DOHH2 (cell line): ENCODE measurements around the gene FMO1.

Source experiments
- H3F3A ChIP-seq: fragments of 200-600 bp; sonication (generic), shearing (Covaris generic); 2 replicates; pipeline ENCODE4 v1.6.0; 2016; ENCODE audit warnings: antibody characterized with exemption, mild to moderate bottlenecking; ENCODE audit not compliant: control insufficient read depth, insufficient read depth
- H3K27ac ChIP-seq: fragments of 200-600 bp; sonication (generic); 2 replicates; pipeline ENCODE4 v1.5.1; 2014; ENCODE audit warnings: low read depth, mild to moderate bottlenecking, low read length, moderate library complexity
- H3K27me3 ChIP-seq: fragments of 200-600 bp; sonication (generic); 2 replicates; pipeline ENCODE4 v1.6.1; 2014; ENCODE audit warnings: mild to moderate bottlenecking, low read length, mixed read lengths; ENCODE audit not compliant: control insufficient read depth
- H3K36me3 ChIP-seq: fragments of 200-600 bp; sonication (generic); 2 replicates; pipeline ENCODE4 v1.6.1; 2014; ENCODE audit warnings: mild to moderate bottlenecking, low read length, moderate library complexity, mixed read lengths; ENCODE audit not compliant: control insufficient read depth
- H3K4me1 ChIP-seq: fragments of 200-600 bp; sonication (generic); 2 replicates; pipeline ENCODE4 v1.6.1; 2014; ENCODE audit warnings: mild to moderate bottlenecking, low read length, mixed read lengths; ENCODE audit not compliant: control insufficient read depth
- H3K4me2 ChIP-seq: fragments of 200-600 bp; sonication (generic); 2 replicates; pipeline ENCODE4 v1.6.0; 2014; ENCODE audit warnings: mild to moderate bottlenecking, low read length, moderate library complexity
- H3K4me3 ChIP-seq: fragments of 200-600 bp; sonication (generic); 2 replicates; pipeline ENCODE4 v1.5.1; 2014; ENCODE audit warnings: mild to moderate bottlenecking, low read length, mixed read lengths
- H3K79me2 ChIP-seq: fragments of 200-600 bp; sonication (generic); 2 replicates; pipeline ENCODE4 v1.6.1; 2014; ENCODE audit warnings: mild to moderate bottlenecking, low read length, mixed read lengths; ENCODE audit not compliant: control insufficient read depth
- H3K9me2 ChIP-seq: fragments of 200-600 bp; sonication (generic); replicated peaks from 2 replicates; pipeline ENCODE4 v1.6.1; 2014; ENCODE audit warnings: mild to moderate bottlenecking, low read length, mixed read lengths; ENCODE audit not compliant: control insufficient read depth
- H3K9me3 ChIP-seq: fragments of 200-600 bp; sonication (generic); 2 replicates; pipeline ENCODE4 v1.6.1; 2014; ENCODE audit warnings: antibody characterized with exemption, low read length, mixed read lengths; ENCODE audit not compliant: control insufficient read depth, insufficient read depth
- H4K20me1 ChIP-seq: fragments of 200-600 bp; sonication (generic); 2 replicates; pipeline ENCODE4 v1.6.0; 2014; ENCODE audit warnings: low read depth, mild to moderate bottlenecking, antibody characterized with exemption, low read length, moderate library complexity; ENCODE audit not compliant: control insufficient read depth, insufficient read depth
- EZH2phosphoT487 ChIP-seq: fragments of 200-600 bp; sonication (generic); IDR thresholded peaks from 2 replicates; pipeline ENCODE4 v1.6.1; 2017; ENCODE audit warnings: borderline replicate concordance, mild to moderate bottlenecking, antibody characterized with exemption, low read length, moderate library complexity, mixed read lengths
- TF ChIP-seq, protein P1 (sequence below): fragments of 200-600 bp; sonication (generic); IDR thresholded peaks from one replicate; pipeline ENCODE4 v1.5.1; 2014; ENCODE audit warnings: antibody characterized with exemption, mild to moderate bottlenecking, low read depth, low read length; ENCODE audit not compliant: poor library complexity, severe bottlenecking

FMO1 gene

DNA sequence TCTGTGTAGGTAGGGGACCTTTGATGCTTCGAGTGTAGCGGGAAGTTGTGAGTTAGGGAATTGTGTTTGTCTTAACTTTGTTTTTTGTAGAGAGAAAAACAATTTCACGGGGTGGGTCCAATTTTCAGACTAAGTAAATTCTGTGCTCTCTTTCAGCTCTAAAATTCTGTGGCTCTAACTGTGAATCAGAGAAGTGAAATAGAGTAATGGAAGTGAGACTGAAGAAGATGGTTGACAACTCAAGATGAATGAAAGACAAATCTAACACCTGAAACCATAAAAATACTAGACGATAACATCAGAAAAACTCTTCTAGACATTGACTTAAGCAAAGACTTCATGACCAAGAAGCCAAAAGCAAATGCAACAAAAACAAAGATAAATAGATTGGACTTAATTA is 4.4 kb upstream of the FMO1 start:
- no peak for TF ChIP-seq EZH2phosphoT487
- TF ChIP-seq, protein P1, sequence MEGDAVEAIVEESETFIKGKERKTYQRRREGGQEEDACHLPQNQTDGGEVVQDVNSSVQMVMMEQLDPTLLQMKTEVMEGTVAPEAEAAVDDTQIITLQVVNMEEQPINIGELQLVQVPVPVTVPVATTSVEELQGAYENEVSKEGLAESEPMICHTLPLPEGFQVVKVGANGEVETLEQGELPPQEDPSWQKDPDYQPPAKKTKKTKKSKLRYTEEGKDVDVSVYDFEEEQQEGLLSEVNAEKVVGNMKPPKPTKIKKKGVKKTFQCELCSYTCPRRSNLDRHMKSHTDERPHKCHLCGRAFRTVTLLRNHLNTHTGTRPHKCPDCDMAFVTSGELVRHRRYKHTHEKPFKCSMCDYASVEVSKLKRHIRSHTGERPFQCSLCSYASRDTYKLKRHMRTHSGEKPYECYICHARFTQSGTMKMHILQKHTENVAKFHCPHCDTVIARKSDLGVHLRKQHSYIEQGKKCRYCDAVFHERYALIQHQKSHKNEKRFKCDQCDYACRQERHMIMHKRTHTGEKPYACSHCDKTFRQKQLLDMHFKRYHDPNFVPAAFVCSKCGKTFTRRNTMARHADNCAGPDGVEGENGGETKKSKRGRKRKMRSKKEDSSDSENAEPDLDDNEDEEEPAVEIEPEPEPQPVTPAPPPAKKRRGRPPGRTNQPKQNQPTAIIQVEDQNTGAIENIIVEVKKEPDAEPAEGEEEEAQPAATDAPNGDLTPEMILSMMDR, result no peak
- no peak overlapping the region for H3K27ac ChIP-seq
- no peaks in the 10 kb centered on the region for H3K36me3 ChIP-seq
- no peaks in the 10 kb centered on the region for H3K9me3 ChIP-seq
- no peak overlapping the region for H3K4me3 ChIP-seq
- no peaks in the 10 kb centered on the region for H4K20me1 ChIP-seq
- no peaks in the 10 kb centered on the region for H3K27me3 ChIP-seq
- no peaks in the 10 kb centered on the region for H3F3A ChIP-seq
- H3K4me2 ChIP-seq, result no peak overlapping the region
- H3K4me1 ChIP-seq, result no peaks in the 10 kb centered on the region
- no peaks in the 10 kb centered on the region for H3K9me2 ChIP-seq
- H3K79me2 ChIP-seq, result no peaks in the 10 kb centered on the region

DNA sequence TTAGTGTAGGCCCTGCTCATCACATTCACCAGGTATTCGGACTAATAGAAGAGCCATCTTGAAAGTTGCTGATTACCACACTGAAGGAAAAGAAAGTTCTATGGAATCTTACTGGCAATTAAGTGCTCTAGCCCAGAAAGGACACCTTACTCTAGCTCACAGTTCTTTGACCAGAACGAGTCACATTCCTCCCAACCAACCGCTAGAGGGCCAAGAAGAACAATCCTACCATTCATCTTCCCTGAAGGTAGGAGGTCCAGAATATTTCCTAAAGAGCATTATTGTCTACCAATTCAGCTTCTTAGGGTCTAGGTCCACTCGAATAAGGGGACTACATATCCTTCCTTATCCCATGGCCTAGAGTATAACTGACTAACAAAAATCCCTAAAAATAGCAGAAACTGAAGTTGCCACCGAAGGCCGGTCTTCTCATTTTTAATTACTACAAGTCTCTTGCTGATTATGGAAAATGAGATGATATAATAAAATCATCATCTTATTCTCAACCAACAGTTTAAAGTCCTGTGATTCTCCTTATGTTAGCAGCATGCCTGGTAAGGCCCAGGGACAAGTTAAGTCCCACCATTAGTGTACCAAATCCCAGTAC is 2.7 kb upstream of the FMO1 start:
- H3K4me2 ChIP-seq, result no peak overlapping the region

DNA sequence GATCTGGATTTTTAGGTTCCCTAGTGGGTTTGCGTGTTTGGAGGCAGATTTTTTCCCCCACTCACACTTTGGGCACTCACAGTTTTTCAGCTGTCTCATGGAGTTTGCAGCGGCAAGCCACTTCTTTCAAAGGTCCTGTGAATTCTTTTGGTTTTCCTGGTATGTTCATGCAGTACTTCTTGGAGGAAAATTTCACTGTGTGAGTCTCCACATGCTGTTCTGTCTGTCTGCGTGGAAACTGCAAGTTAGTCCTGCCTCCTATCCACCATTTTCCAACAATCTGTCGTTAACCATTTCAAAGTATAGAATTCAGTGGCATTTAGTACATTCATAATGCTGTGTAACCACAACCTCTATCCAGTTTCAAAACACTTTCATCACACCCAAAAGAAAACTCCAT is 793 bp upstream of the FMO1 start:
- no peaks in the 10 kb centered on the region for H4K20me1 ChIP-seq
- TF ChIP-seq, protein P1, result no peak
- no peak for TF ChIP-seq EZH2phosphoT487
- H3K4me1 ChIP-seq, result peaks cover 12% of the 10 kb centered on the region

More for the DNA sequence above, 2.7 kb upstream of the FMO1 start:
- Histone ChIP-seq H3K4me1 (no peaks in the 10 kb centered on the region), H3K9me2 (no peaks in the 10 kb centered on the region), H3K4me3 (no peak overlapping the region), H3K36me3 (no peaks in the 10 kb centered on the region), H3K27me3 (0 out of 2 replicates have a peak, but pooled peaks cover 3% of the 10 kb centered on the region), H3K9me3 (no peaks in the 10 kb centered on the region), H4K20me1 (no peaks in the 10 kb centered on the region), H3F3A (no peaks in the 10 kb centered on the region), H3K27ac (no peak overlapping the region), H3K79me2 (no peaks in the 10 kb centered on the region)
- TF ChIP-seq, protein P1, result peak; percentile 78
- TF ChIP-seq EZH2phosphoT487, result no peak

More for the DNA sequence above, 793 bp upstream of the FMO1 start:
- H3K4me2 ChIP-seq, result no peak overlapping the region
- H3K36me3 ChIP-seq, result no peaks in the 10 kb centered on the region
- no peaks in the 10 kb centered on the region for H3K9me3 ChIP-seq
- H3F3A ChIP-seq, result no peaks in the 10 kb centered on the region
- no peak overlapping the region for H3K27ac ChIP-seq
- peaks cover 10% of the 10 kb centered on the region; the same call in 1 of the 2 replicates for H3K27me3 ChIP-seq
- no peak overlapping the region for H3K4me3 ChIP-seq
- no peaks in the 10 kb centered on the region for H3K79me2 ChIP-seq
- H3K9me2 ChIP-seq, result no peaks in the 10 kb centered on the region
